ENCODE measurements around the gene SLC37A3. TPM values are rescaled to one million over a fixed set of nuclear protein-coding genes. Genes with fewer than 3 reads are reported as not detected.

Gene SLC37A3
- total RNA-seq, 1 experiment from 2014 or later: 52.7 TPM

GRCh38 chr7:140398821-140399220 is 491 bp upstream of the SLC37A3 start:
- Histone ChIP-seq H2AK5ac (ENCODE audit: insufficient read length, low read length) (no peak overlapping the region), H3K79me2 (ENCODE audit: insufficient read depth, low read length) (peaks cover 11% of the 10 kb centered on the region; the same call in 1 of the 2 replicates), H2BK12ac (ENCODE audit: insufficient read length, low read depth, low read length) (no peak overlapping the region), H3K27me3 (ENCODE audit: insufficient read depth, low read length) (no peaks in the 10 kb centered on the region), H4K91ac (ENCODE audit: insufficient read length, low read depth, low read length) (no peak overlapping the region), H3K9ac (ENCODE audit: extremely low read depth, insufficient read length, low read length) (no peak overlapping the region), H3K79me1 (ENCODE audit: insufficient read depth, low read depth, low read length, poor library complexity, severe bottlenecking) (peaks cover 3% of the 10 kb centered on the region), H3K23ac (ENCODE audit: insufficient read length, low read depth, low read length) (no peak overlapping the region), H4K5ac (ENCODE audit: insufficient read length, low read depth, low read length) (no peak overlapping the region), H3K18ac (ENCODE audit: insufficient read length, low read depth, low read length) (no peak overlapping the region), H2BK15ac (ENCODE audit: low read depth, low read length) (no peak overlapping the region), H3K4me2 (ENCODE audit: insufficient read depth, insufficient read length, low read length) (no peak overlapping the region), H4K20me1 (ENCODE audit: control insufficient read depth, insufficient read depth, insufficient read length) (no peaks in the 10 kb centered on the region), H3K14ac (ENCODE audit: insufficient read depth, low read length) (no peak overlapping the region), H2BK5ac (ENCODE audit: insufficient read length, low read length) (no peak overlapping the region), H3K4me1 (ENCODE audit: insufficient read depth, low read length) (no peaks in the 10 kb centered on the region; the same call in 1 of the 2 replicates), H2AFZ (ENCODE audit: low read length) (no peak overlapping the region), H3K27ac (ENCODE audit: insufficient read length, low read depth, low read length) (no peak overlapping the region), H3K9me3 (ENCODE audit: control insufficient read depth, low read depth, low read length) (no peaks in the 10 kb centered on the region), H2BK20ac (ENCODE audit: low read depth, low read length, poor library complexity, severe bottlenecking) (no peak overlapping the region), H3K56ac (ENCODE audit: insufficient read length, low read depth, low read length) (no peak overlapping the region), H4K8ac (replicated peaks; ENCODE audit: insufficient read length, low read depth, low read length) (no peak overlapping the region), H3K23me2 (ENCODE audit: insufficient read length, low read depth, low read length, poor library complexity, severe bottlenecking) (no peaks in the 10 kb centered on the region), H3T11ph (ENCODE audit: low read length) (no peak overlapping the region), H2BK120ac (ENCODE audit: low read depth, low read length, poor library complexity, severe bottlenecking) (no peak overlapping the region), H3K4ac (ENCODE audit: low read depth, low read length) (no peak overlapping the region)
- no peak for DNase-seq
- Mint-ChIP-seq H3K27ac (no peak overlapping the region; a peak in 1 of 7 replicates), H3K4me1 (peaks cover 12 to 27% of the 10 kb centered on the region in 2 experiments), H3K36me3 (ENCODE audit: insufficient read depth in 1 of 3, low read depth in 3 of 3) (peaks cover 0 to 3% (median 0%) of the 10 kb centered on the region in 3 experiments; a peak in 2 of 7 replicates), H3K4me3 (peak overlapping the region; percentile 81 to 92), H3K27me3 (ENCODE audit: low read depth) (no peaks in the 10 kb centered on the region), H3K9me3 (no peaks in the 10 kb centered on the region)
- WGBS (ENCODE audit: extremely low coverage, insufficient read length, low lambda C conversion rate): no CpG with 5 or more reads among the region's 10 CpGs
- no peak for TF ChIP-seq CTCF (conservative IDR thresholded peaks at IDR 0.05)

Measured in H9 (cell line).